Measurements from ENCODE around the gene RNF19B. TPM values are rescaled to one million over a fixed set of nuclear protein-coding genes. Genes with fewer than 3 reads are reported as not detected.

Gene RNF19B
- total RNA-seq, 2 donors from 2014 or later: 7.5 to 19.8 TPM

GRCh38 chr1:32897082-32898049 is 67.2 kb downstream of the RNF19B start:
- Histone ChIP-seq H3K4me1 (peaks cover 28% of the 10 kb centered on the region), H3K27me3 (no peaks in the 10 kb centered on the region), H3K9me3 (no peaks in the 10 kb centered on the region), H3K36me3 (replicated peaks in 1 of 2; ENCODE audit: insufficient read depth in 1 of 2, low read depth in 2 of 2) (no peaks in the 10 kb centered on the region), H3K27ac (no peak overlapping the region), H3K4me3 (no peak overlapping the region)
- intact Hi-C loops (cut with DNase I): no loop called here
- 84 to 87% methylated on average over 11 of the region's 11 CpGs for WGBS, 2 donors
- ATAC-seq (no peak), DNase-seq (no peak)
- TF ChIP-seq POLR2A (IDR thresholded peaks at IDR 0.05) (no peak), CTCF (IDR thresholded peaks at IDR 0.05) (no peak)

GRCh38 chr1:32896451-32896850 is 68.2 kb downstream of the RNF19B start:
- intact Hi-C loops (cut with DNase I): no loop called here
- no peak for ATAC-seq

GRCh38 chr1:32895325-32896215 is 69.0 kb downstream of the RNF19B start:
- H3K27ac ChIP-seq: no peak overlapping the region
- intact Hi-C loops (cut with DNase I): no loop called here
- H3K9me3 ChIP-seq: no peaks in the 10 kb centered on the region
- peaks cover 21% of the 10 kb centered on the region for H3K4me1 ChIP-seq
- WGBS, 2 donors: 95% methylated on average over 18 to 26 of the region's 26 CpGs
- DNase-seq (no peak), ATAC-seq (no peak)
- H3K36me3 ChIP-seq (replicated peaks in 1 of 2; ENCODE audit: insufficient read depth in 1 of 2, low read depth in 2 of 2): no peaks in the 10 kb centered on the region
- no peak for TF ChIP-seq CTCF (IDR thresholded peaks at IDR 0.05)
- TF ChIP-seq POLR2A (IDR thresholded peaks at IDR 0.05): no peak
- no peak overlapping the region for H3K4me3 ChIP-seq
- H3K27me3 ChIP-seq: no peaks in the 10 kb centered on the region

More at GRCh38 chr1:32896451-32896850, 68.2 kb downstream of the RNF19B start:
- Histone ChIP-seq H3K9me3 (no peaks in the 10 kb centered on the region), H3K27me3 (no peaks in the 10 kb centered on the region), H3K36me3 (replicated peaks in 1 of 2; ENCODE audit: insufficient read depth in 1 of 2, low read depth in 2 of 2) (no peaks in the 10 kb centered on the region), H3K27ac (no peak overlapping the region), H3K4me1 (peaks cover 25% of the 10 kb centered on the region), H3K4me3 (no peak overlapping the region)
- no peak for DNase-seq
- TF ChIP-seq POLR2A (IDR thresholded peaks at IDR 0.05): no peak
- TF ChIP-seq CTCF (IDR thresholded peaks at IDR 0.05): no peak
- 20 to 82% methylated on average over 1 to 5 of the region's 5 CpGs for WGBS, 2 donors

GRCh38 chr1:32894681-32895080 is 69.9 kb downstream of the RNF19B start:
- Histone ChIP-seq H3K27ac (no peak overlapping the region), H3K27me3 (no peaks in the 10 kb centered on the region), H3K4me3 (no peak overlapping the region), H3K9me3 (no peaks in the 10 kb centered on the region), H3K36me3 (replicated peaks in 1 of 2; ENCODE audit: insufficient read depth in 1 of 2, low read depth in 2 of 2) (no peaks in the 10 kb centered on the region), H3K4me1 (peaks cover 14% of the 10 kb centered on the region)
- no peak for DNase-seq
- intact Hi-C loops (cut with DNase I): no loop called here
- no peak for ATAC-seq
- 80 to 90% methylated on average over 2 to 6 of the region's 6 CpGs for WGBS, 2 donors
- TF ChIP-seq CTCF (IDR thresholded peaks at IDR 0.05) (no peak), POLR2A (IDR thresholded peaks at IDR 0.05) (no peak)

Data from body of pancreas (tissue), 4 donors.